ENCODE data around the gene MED14. TPM values are rescaled to one million over a fixed set of nuclear protein-coding genes. Genes with fewer than 3 reads are reported as not detected.

The MED14 gene
- total and polyA plus RNA-seq, 10 of the 15 experiments (the other 5 are each of a cell fraction or from before 2014, with no cell fraction given): 8.8 to 99.4 (median 29.4) TPM

Other genes with a start within 250 kb of the MED14 start
- 36.3 and 46.0 TPM in 2 replicates for gene ATP6AP2, start 154.6 kb downstream of the MED14 start, total RNA-seq (2014; rRNA removed)
- gene ATP6AP2, start 154.6 kb downstream of the MED14 start, total RNA-seq (2014; rRNA removed; fragmentation: Illumina TruSeq; extraction: Trizol): 47.4 and 50.0 TPM in 2 replicates
- gene ATP6AP2, start 154.6 kb downstream of the MED14 start, total RNA-seq (2021): 52.4 and 59.4 TPM in 2 replicates
- 132 and 141 TPM in 2 replicates for gene ATP6AP2, start 154.6 kb downstream of the MED14 start, polyA plus RNA-seq (2011; rRNA removed)
- gene ATP6AP2, start 154.6 kb downstream of the MED14 start, polyA plus RNA-seq (2014; fragmentation: Illumina TruSeq; extraction: Trizol): 88.1 and 94.4 TPM in 2 replicates
- gene ATP6AP2, start 154.6 kb downstream of the MED14 start, polyA plus RNA-seq (2014; fragmentation: Nextera tagmentation; extraction: Ambion mirVana): 10 to 100 TPM; 45.5 to 59.5 TPM
- gene ATP6AP2, start 154.6 kb downstream of the MED14 start, polyA plus RNA-seq (2014; rRNA removed): 35.3 and 42.5 TPM in 2 replicates
- gene ATP6AP2, start 154.6 kb downstream of the MED14 start, polyA plus RNA-seq (2016; fragmentation: Nextera tagmentation; extraction: Ambion mirVana): 100 to 1,000 TPM; 121 to 130 TPM
- gene MPC1L, start 112.1 kb downstream of the MED14 start, total RNA-seq (2014; rRNA removed): not detected in 2 replicates
- not detected in 2 replicates for gene MPC1L, start 112.1 kb downstream of the MED14 start, total RNA-seq (2014; rRNA removed; fragmentation: Illumina TruSeq; extraction: Trizol)
- not detected in 2 replicates for gene MPC1L, start 112.1 kb downstream of the MED14 start, total RNA-seq (2021)
- not detected in 2 replicates for gene MPC1L, start 112.1 kb downstream of the MED14 start, polyA plus RNA-seq (2011; rRNA removed)
- gene MPC1L, start 112.1 kb downstream of the MED14 start, polyA plus RNA-seq (2014; fragmentation: Illumina TruSeq; extraction: Trizol): not detected in 2 replicates
- not detected for gene MPC1L, start 112.1 kb downstream of the MED14 start, polyA plus RNA-seq (2014; fragmentation: Nextera tagmentation; extraction: Ambion mirVana)
- gene MPC1L, start 112.1 kb downstream of the MED14 start, polyA plus RNA-seq (2014; rRNA removed): not detected in 2 replicates
- gene MPC1L, start 112.1 kb downstream of the MED14 start, polyA plus RNA-seq (2016; fragmentation: Nextera tagmentation; extraction: Ambion mirVana): not detected
- 20.1 and 20.4 TPM in 2 replicates for gene CXorf38, start 88.0 kb downstream of the MED14 start, total RNA-seq (2014; rRNA removed)
- 19.9 and 21.3 TPM in 2 replicates for gene CXorf38, start 88.0 kb downstream of the MED14 start, total RNA-seq (2014; rRNA removed; fragmentation: Illumina TruSeq; extraction: Trizol)
- gene CXorf38, start 88.0 kb downstream of the MED14 start, total RNA-seq (2021): 16.8 and 17.6 TPM in 2 replicates
- 50.1 and 64.5 TPM in 2 replicates for gene CXorf38, start 88.0 kb downstream of the MED14 start, polyA plus RNA-seq (2011; rRNA removed)
- gene CXorf38, start 88.0 kb downstream of the MED14 start, polyA plus RNA-seq (2014; fragmentation: Illumina TruSeq; extraction: Trizol): 20.5 and 21.4 TPM in 2 replicates
- gene CXorf38, start 88.0 kb downstream of the MED14 start, polyA plus RNA-seq (2014; fragmentation: Nextera tagmentation; extraction: Ambion mirVana): 1 to 10 TPM; 2.2 to 6.0 TPM
- 18.7 and 20.9 TPM in 2 replicates for gene CXorf38, start 88.0 kb downstream of the MED14 start, polyA plus RNA-seq (2014; rRNA removed)
- 10 to 100 TPM; 14.2 to 14.4 TPM for gene CXorf38, start 88.0 kb downstream of the MED14 start, polyA plus RNA-seq (2016; fragmentation: Nextera tagmentation; extraction: Ambion mirVana)

Data from GM12878 (cell line).